Measurements from ENCODE around the gene ITFG1. TPM values are rescaled to one million over a fixed set of nuclear protein-coding genes. Genes with fewer than 3 reads are reported as not detected.
"Not testable (repeated sequence)": the region's sequence is repeated elsewhere in the genome, so short reads cannot be mapped to it uniquely, and the experiment has no call there.

ITFG1 gene
- polyA plus RNA-seq, 3 donors, result 94.6 to 105 (median 99.9) TPM

DNA sequence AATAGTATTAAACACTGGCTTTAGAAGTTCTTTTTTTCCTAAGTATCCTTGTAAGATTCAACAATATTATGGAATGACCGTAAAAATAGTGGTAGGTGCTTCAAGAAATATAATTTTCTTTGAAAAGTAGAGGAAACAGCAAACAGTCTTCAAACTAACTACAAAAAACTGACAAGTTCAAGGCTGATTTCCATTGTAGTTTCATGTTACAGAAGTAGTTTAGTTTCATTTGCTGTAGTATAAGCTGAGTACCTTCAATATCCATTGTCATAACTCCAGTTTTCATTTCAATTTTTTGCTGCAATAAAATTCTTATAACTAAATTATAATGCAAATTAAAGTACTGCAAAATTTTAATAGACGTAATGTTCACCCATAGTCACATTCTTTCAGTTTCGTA lies 19.5 kb upstream of the ITFG1 start:
- no peak for DNase-seq

- DNase-seq, result no peak
Measured at GRCh38 chr16:47477679-47478078, 16.8 kb upstream of the ITFG1 start.

DNA sequence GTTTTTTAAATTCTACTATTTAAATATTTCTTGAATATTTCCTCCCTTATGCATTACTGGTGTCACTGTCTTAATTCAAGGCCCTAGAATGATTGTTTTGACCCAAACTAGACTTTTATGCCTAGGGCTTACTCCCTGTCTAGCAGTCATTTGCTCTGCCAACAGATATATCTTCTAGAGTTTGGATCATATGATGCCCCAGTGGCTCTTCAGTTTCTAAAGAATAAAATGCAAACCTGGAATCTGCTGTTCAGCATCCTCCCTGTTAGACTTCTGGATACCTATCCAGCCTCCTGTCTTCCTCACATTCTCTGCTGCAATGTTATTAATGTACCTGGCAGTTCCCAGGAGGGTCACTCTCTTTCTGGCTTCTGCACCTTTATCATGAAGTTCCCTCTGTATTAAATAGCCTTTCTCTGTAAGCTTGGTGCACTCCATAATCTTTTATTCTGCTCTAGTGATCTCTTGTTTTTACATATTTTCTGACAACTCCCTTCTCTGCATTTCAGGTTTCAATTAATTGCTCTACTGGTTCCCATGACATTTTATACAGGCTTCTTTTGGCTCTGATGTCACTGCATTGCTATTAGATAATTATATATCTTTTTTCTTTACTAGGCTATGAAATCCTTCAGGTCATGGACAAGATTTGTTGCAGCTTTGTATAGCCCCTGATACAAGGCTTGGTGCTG lies 15.9 kb upstream of the ITFG1 start:
- DNase-seq, result no peak

DNA sequence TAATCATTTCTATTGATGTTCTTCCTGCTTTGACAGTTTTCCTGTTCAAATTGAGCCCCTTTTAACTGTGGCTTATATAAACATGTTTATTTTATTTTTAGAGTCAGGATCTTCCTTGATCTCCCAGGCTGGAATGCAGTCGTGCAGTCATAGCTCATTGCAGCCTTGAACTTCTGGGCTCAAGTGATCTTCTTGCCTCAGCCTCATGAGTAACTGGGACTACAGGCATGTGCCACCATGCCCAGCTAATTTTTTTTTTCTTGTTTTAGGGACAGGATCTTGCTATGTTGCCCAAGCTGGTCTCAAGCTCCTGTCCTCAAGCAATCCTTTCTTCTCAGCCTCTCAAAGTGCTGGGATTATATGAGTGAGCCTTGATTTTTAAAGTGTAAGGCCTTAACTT lies 14.9 kb upstream of the ITFG1 start:
- DNase-seq, result no peak

DNA sequence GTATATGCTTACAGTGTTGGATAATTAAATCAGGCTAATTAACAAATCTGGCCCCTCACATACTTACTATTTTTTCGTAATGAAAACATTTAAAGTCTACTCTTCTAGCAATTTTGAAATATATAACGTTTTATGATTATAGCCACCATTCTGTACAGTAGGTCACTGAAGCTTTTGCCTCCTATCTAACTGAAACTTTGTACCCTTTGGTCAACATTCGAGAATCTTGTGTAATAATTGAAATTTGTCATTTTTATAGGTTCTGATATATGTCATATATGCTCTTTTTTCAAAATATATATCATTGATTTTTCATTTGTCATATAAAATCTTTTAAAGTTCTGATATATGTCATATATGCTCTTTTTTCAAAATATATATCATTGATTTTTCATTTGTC lies 12.9 kb upstream of the ITFG1 start:
- DNase-seq, result no peak

- DNase-seq, result not testable (repeated sequence)
Measured at GRCh38 chr16:47473004-47473403, 12.1 kb upstream of the ITFG1 start.

DNA sequence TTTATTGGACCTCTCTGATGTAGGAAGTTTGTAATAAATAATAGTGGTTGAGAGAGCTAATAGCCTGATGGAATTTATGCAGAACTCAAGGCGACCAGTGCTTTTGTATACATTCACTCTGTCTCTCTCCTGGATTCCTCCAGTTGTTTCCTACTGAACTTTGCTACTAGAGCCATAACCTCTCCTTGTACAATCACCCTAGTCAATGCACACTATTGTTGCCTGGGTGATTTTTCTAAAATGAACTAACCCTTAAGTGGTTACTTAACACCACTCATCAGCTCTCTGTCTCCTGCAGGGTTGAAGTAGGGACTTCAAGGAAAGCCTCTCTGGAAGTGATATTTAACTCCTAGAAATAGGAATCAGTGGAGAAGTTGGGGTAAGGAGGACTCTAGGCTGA lies 9.9 kb upstream of the ITFG1 start:
- DNase-seq, result no peak

GRCh38 chr16:47470211-47470610 lies 9.3 kb upstream of the ITFG1 start:
- DNase-seq, result no peak

- no peak for DNase-seq
Measured at GRCh38 chr16:47469227-47469626, 8.4 kb upstream of the ITFG1 start.

DNA sequence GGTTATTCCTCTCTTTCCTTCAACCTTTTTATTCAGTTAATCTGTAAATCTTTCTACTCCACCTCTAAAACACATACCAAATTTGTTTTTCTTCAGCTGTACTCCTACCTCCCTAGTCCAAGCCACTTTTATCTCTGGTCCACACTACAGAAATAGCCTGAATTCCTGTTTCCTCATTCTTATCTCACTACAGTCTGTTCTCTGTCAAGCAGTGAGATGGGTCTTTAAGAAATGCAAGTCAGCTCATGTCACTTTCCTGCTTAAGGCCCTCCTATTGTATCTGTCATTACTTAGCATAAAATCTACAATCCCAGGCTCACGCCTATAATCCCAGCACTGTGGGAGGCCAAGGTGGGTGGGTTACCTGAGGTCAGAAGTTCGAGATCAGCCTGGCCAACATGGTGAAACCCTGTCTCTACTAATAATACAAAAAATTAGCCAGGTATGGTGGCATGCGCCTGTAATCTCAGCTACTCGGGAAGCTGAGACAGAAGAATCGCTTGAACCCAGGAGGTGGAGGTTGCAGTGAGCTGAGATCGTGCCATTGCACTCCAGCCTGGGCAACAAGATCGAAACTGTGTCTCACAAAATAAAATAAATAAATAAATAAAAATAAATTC lies 7.3 kb upstream of the ITFG1 start:
- DNase-seq, result not testable (repeated sequence)

DNA sequence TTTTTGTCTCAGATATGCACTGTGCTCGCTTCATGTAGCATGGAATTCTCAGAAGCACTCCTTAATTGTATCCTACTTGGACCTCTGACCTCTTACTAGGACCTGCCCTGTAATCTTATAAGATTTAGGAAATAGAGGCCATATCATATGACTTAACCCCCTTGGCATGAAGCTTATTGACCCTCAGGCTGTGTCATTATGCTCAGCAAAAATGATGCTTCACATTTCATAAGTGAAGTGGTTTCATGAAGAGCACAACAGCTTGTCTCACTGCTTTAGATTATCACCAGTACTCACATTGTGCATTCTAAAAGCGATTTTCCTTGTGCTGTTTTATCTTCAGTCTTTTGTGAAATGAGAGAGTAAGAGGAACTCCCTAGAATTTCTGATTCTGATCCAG lies 6.6 kb upstream of the ITFG1 start:
- no peak for DNase-seq

GRCh38 chr16:47465919-47466630 lies 5.2 kb upstream of the ITFG1 start:
- no peak for DNase-seq

DNA sequence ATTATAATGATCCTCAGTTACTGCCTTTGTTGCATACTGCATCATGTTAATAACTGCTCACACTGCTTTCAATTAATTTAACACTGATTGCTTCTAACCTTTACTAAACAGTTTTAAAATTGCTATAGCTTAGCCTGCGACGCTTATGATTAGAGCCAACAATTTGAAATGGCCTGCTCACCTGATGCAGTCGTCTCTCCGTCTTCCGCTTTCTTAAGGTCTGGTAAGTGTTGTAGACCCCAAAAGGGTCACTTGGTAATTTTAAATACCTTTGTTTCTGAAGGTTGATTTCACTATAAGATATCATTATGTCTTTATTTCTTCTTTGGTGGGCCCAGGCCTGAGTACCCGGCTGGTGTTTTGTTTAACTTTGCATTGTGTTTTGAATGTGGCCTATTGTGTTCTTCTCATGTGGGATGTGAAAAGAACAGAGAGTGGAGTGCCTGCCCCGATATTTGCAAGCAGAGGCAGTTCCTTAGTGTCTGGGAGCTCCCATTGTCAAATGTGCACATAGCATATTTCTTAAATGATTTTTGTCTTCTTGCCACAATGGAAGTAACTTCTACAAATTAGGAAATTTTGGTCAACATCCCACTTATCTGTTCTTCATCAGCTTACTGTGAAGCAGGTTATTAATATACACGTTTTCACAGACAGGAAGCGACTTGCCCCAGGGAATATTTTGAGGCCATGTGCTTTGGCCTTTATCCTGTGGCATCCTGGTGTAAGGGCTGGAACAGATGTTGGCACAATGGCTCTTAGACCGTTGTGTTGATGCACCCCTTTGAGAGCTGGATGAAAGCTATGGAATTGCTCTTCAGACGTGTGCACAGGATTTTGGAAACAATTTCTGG lies 3.1 kb upstream of the ITFG1 start:
- DNase-seq, result no peak

DNA sequence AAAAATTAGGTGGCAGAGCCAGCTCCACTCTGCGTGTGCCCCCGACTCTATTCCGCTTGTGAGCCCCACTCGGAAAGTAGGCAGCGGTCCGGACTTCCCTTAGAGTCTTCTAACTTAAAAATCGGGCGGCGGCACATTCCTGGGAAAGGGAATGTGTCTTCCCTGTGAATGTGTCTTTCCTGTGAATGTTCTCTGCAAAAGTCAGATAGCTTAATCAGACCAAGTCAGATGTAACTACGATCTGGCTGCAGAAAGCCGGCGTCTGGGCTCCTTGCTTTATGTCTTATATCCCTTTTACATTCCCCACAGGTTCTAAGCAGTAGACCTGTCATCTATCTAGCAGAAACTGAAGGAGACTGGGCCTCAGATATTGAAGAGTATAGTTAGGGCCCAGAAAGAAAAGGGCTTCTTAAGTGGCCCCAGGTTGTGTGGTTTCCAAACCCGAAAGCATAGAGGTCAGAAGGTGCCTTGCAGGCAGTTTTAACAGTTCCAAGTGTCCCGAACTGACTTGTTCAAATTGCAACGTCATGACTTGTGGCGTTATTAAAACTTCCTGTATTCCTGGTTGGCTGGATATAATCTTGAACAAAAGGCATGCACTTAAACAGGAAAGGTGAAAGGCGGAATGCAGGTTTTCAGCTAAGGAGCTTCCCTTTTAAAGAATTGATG lies 869 bp upstream of the ITFG1 start:
- DNase-seq, result peak; percentile 22

DNA sequence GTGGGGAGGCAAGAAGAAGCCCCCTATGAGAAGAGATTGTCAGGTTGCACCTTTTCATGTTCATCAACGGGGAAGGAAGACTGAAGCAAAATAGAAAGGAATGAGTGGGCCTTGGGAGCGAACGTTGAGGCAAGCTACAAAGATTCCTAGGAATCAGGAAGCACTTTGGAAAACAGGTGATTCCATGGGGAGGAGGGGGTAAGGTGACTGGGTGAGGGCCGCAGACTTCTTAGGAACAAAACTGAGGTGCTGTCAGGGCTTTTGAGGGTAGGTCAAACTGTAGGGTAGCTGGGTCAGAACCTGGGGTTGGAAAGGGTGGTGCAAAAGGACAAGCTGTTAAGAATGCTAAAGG lies 528 bp downstream of the ITFG1 start:
- no peak for DNase-seq

DNA sequence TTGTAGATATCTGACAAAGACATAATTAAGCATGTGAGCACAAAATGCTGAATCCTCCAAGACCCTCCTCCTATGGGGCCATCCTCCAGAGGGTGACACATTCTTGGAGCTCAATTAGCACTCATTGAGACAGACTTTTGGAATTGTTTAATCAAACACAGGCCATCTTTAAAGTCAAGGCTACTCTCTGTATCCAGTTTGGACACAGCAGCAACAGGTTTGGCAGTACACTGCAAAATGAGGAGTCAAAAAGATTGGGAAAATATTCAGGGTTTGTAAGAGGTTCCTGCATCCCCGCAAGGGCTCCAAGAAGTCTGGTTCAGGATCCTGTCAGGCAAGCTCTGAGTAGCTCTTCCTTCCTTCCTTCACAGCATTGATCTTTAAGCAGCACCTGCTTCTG lies 1.3 kb downstream of the ITFG1 start:
- DNase-seq, result no peak

DNA sequence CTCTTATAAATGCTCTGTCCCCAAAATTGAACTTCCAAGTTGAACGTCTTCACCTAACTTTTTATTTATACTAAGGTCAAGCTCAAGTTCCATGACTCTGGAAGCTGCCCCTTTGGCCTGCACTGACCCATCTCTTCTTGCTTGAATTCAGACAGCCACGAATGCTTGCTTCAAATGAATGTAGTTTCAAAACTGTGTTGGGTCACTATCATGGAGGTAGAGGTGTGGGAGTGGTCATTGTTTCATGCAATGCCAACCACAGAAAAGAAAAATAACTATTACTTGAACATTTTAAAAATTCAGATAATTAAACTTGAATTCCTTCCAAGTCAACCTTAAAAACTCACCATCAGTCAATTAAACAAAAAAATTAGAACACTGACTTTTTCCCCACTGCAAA lies 2.5 kb downstream of the ITFG1 start:
- DNase-seq, result no peak

DNA sequence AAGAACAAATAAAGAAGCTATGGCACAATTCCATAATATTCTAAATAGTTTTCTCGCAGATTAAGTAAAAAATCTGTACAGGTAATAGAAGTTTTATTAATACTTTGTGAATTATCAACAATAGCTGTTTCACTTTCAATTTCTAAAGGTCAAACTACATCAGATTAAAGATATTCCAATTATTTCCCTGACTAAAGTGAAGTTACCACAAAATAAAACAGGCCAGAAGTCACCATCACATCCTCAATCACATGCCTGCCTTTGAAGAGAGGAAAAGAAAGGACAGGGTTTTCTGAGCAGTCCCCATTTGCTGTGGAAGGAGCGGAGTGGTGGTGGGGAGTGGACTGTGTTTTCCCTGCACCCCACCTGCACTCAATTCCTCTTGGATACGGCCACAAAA lies 11.1 kb downstream of the ITFG1 start:
- no peak for DNase-seq

- no peak for DNase-seq
Measured at GRCh38 chr16:47448830-47449575, 11.9 kb downstream of the ITFG1 start.

GRCh38 chr16:47446431-47446830 lies 14.4 kb downstream of the ITFG1 start:
- no peak for DNase-seq

DNA sequence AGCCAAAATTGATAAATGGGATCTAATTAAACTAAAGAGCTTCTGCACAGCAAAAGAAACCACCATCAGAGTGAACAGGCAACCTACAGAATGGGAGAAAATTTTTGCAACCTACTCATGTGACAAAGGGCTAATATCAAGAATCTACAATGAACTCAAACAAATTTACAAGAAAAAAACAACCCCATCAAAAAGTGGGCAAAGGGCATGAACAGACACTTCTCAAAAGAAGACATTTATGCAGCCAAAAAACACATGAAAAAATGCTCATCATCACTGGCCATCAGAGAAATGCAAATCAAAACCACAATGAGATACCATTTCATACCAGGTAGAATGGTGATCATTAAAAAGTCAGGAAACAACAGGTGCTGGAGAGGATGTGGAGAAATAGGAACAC lies 18.0 kb downstream of the ITFG1 start:
- DNase-seq, result not testable (repeated sequence)

Measured in renal pelvis (tissue), 4 donors.